Measurements from ENCODE around the gene RDH13. TPM values are rescaled to one million over a fixed set of nuclear protein-coding genes. Genes with fewer than 3 reads are reported as not detected.
"Not testable (repeated sequence)": the region's sequence is repeated elsewhere in the genome, so short reads cannot be mapped to it uniquely, and the experiment has no call there.

The RDH13 gene
- total RNA-seq, 4 donors from 2014 or later: 28.4 to 125 (median 61.7) TPM

- Histone ChIP-seq H3K4me3 (no peak overlapping the region), H3K4me1 (no peaks in the 10 kb centered on the region), H3K27ac (no peak overlapping the region), H3K27me3 (no peaks in the 10 kb centered on the region), H3K36me3 (no peaks in the 10 kb centered on the region), H3K9me3 (no peaks in the 10 kb centered on the region)
- no peak for DNase-seq
- TF ChIP-seq POLR2AphosphoS5 (IDR thresholded peaks at IDR 0.05): no peak
- TF ChIP-seq EP300 (IDR thresholded peaks at IDR 0.05; ENCODE audit: low read depth): no peak
- TF ChIP-seq POLR2A (IDR thresholded peaks at IDR 0.05): no peak
- TF ChIP-seq CTCF (IDR thresholded peaks at IDR 0.05): no peak
- 90% methylated on average over 13 of the region's 13 CpGs; no CpG with 5 or more reads in 1 of the 2 donors for WGBS, 2 donors (ENCODE audit: low coverage in 1 of 2)
- intact Hi-C loops (cut with DNase I; ENCODE audit: low total_unique reads): no loop called here
- in situ Hi-C loops (cut with MboI; ENCODE audit: low pct_ligation_motif_present in 1 of 4, low pct_unique_long_range_greater_than_20kb in 1 of 4, low sequenced_read_pairs in 3 of 4): no loop called here
These were observed 28.2 kb downstream of the RDH13 start for GRCh38 chr19:55034751-55035150.

- H3K27me3 ChIP-seq; H3K27ac ChIP-seq; intact Hi-C loops (cut with DNase I; ENCODE audit: low total_unique reads); H3K9me3 ChIP-seq; in situ Hi-C loops (cut with MboI; ENCODE audit: low pct_ligation_motif_present in 1 of 4, low pct_unique_long_range_greater_than_20kb in 1 of 4, low sequenced_read_pairs in 3 of 4); H3K4me3 ChIP-seq; H3K36me3 ChIP-seq; DNase-seq; H3K4me1 ChIP-seq: not testable (repeated sequence)
- 90 to 93% methylated on average over 4 to 70 of the region's 70 CpGs for WGBS, 2 donors (ENCODE audit: low coverage in 1 of 2)
These were observed 29.8 kb downstream of the RDH13 start for GRCh38 chr19:55032976-55033643.

DNA sequence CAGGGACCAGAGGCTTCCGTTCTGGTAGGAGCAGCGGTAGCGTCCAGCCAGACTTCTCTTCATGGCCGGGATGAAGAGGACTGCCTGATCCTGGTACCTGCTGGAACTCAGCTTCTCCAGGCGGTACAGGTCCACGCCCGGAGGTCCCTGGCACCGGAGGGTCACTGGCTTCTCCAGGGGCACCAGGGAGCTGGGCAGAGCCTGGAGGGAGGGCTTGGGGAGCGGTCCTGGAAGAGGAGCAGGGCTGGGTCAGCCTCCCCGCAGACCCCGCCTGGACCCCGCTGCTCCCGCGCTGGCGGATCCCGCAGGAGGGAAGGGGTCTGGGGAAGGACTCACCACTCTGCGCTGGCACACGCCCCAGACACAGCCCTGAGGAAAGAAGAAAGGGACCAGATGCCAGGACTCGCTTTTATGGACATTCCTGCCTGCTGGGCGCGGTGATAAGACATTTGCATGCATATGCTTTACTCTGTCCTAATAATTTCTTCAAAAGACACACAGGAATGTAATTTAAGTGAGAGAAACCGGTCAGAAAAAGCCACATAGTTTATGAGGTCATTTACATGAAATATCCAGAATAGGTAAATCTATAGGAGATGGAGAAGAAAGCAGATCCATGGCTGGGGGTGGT lies 30.7 kb downstream of the RDH13 start:
- WGBS, 2 donors (ENCODE audit: low coverage in 1 of 2): 88% methylated on average over 22 of the region's 22 CpGs; no CpG with 5 or more reads in 1 of the 2 donors
- H3K4me1 ChIP-seq: no peaks in the 10 kb centered on the region
- intact Hi-C loops (cut with DNase I; ENCODE audit: low total_unique reads) (no loop called here), in situ Hi-C loops (cut with MboI; ENCODE audit: low pct_ligation_motif_present in 1 of 4, low pct_unique_long_range_greater_than_20kb in 1 of 4, low sequenced_read_pairs in 3 of 4) (no loop called here)
- H3K9me3 ChIP-seq: no peaks in the 10 kb centered on the region
- no peak for DNase-seq
- no peaks in the 10 kb centered on the region for H3K27me3 ChIP-seq
- H3K4me3 ChIP-seq: no peak overlapping the region
- no peak overlapping the region for H3K27ac ChIP-seq
- TF ChIP-seq POLR2A (IDR thresholded peaks at IDR 0.05): no peak
- TF ChIP-seq EP300 (IDR thresholded peaks at IDR 0.05; ENCODE audit: low read depth): no peak
- TF ChIP-seq POLR2AphosphoS5 (IDR thresholded peaks at IDR 0.05): no peak
- no peak for TF ChIP-seq CTCF (IDR thresholded peaks at IDR 0.05)
- no peaks in the 10 kb centered on the region for H3K36me3 ChIP-seq

GRCh38 chr19:55031178-55031577 lies 31.8 kb downstream of the RDH13 start:
- no peaks in the 10 kb centered on the region for H3K9me3 ChIP-seq
- TF ChIP-seq POLR2A (IDR thresholded peaks at IDR 0.05): no peak
- TF ChIP-seq EP300 (IDR thresholded peaks at IDR 0.05; ENCODE audit: low read depth): no peak
- no peak for TF ChIP-seq CTCF (IDR thresholded peaks at IDR 0.05)
- no peak for TF ChIP-seq POLR2AphosphoS5 (IDR thresholded peaks at IDR 0.05)
- no peaks in the 10 kb centered on the region for H3K4me1 ChIP-seq
- in situ Hi-C loops (cut with MboI; ENCODE audit: low pct_ligation_motif_present in 1 of 4, low pct_unique_long_range_greater_than_20kb in 1 of 4, low sequenced_read_pairs in 3 of 4): no loop called here
- no peak for DNase-seq
- 20 to 85% methylated on average over 1 to 7 of the region's 7 CpGs for WGBS, 2 donors (ENCODE audit: low coverage in 1 of 2)
- H3K27ac ChIP-seq: no peak overlapping the region
- H3K4me3 ChIP-seq: no peak overlapping the region
- H3K36me3 ChIP-seq: no peaks in the 10 kb centered on the region
- H3K27me3 ChIP-seq: no peaks in the 10 kb centered on the region
- intact Hi-C loops (cut with DNase I; ENCODE audit: low total_unique reads): no loop called here
